Measurements from ENCODE around the gene GPR37. TPM values are rescaled to one million over a fixed set of nuclear protein-coding genes. Genes with fewer than 3 reads are reported as not detected.

Gene GPR37
- total RNA-seq, 1 experiment from 2014 or later = 1.9 TPM

DNA sequence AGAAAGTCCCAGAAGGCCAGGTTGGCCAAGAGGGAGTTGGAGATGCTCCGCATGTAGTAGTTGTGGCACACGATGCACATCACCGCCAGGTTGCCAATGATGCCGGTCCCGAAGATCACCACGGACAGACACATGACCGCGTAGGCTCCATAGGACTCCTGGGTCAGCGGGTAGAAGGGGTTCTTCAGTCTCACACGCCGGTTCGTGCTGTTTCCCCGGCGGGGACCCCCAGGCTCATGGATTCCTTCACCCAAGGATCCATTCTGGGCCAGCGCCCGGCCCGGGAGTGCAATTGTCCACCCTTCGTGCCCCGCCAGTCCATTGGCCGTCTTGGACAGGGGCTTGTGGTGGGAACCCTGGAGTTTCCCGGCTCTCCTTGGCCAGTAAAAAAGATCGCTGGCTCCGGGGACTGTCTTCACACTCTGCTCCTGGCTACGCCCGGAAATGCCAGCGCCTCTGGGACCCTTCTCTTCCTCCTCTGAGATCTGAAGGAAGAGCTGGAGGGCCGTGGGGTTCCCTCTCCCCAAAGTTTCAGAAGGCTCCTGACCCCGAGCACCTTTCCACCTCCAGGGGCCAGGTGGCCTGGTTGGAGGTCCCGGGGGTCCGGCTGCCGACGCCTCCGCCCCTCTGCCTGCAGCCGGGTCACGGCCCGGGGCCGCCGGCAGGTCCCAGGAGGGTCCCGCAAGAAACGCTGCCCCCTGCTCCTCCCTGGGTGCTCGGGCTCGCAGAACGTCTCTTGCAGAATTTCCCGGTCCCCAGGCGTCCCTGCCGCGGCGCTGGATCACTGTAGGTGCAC, 1.3 kb downstream of the GPR37 start:
- ChIA-PET POLR2A (interaction anchor here (1.5 to 2.8 kb wide), 3 partner anchors 21 to 609 kb away, joined by 4 to 13 read pairs (median 7); no protein-coding TSS in a partner anchor), CTCF (interaction anchor here (1.0 to 3.5 kb wide), 5 partner anchors 12 to 664 kb away, joined by 3 to 20 read pairs (median 7); no protein-coding TSS in a partner anchor)
- no peak for DNase-seq (ENCODE audit: unreplicated experiment)
- peaks cover 12% of the 10 kb centered on the region for H3K4me1 Mint-ChIP-seq (ENCODE audit: insufficient read depth, unreplicated experiment)
- no TSS peak for BruUV-seq (replicated peaks)
- intact Hi-C loops (cut with micrococcal nuclease) = loop anchor here (2.0 kb wide), 1 partner anchor 21 kb away; no protein-coding TSS in a partner anchor
- H3K27me3 Mint-ChIP-seq (ENCODE audit: insufficient read depth, unreplicated experiment) = no peaks in the 10 kb centered on the region
- H3K27ac Mint-ChIP-seq (ENCODE audit: low read depth, unreplicated experiment) = peak overlapping the region; percentile 73
- peak overlapping the region; percentile 75 for H3K4me3 Mint-ChIP-seq (ENCODE audit: unreplicated experiment)
- no peaks in the 10 kb centered on the region for H3K36me3 Mint-ChIP-seq (ENCODE audit: insufficient read depth, unreplicated experiment)
- peaks cover 6% of the 10 kb centered on the region for H3K9me3 Mint-ChIP-seq (ENCODE audit: unreplicated experiment)
- TF ChIP-seq, protein P1, sequence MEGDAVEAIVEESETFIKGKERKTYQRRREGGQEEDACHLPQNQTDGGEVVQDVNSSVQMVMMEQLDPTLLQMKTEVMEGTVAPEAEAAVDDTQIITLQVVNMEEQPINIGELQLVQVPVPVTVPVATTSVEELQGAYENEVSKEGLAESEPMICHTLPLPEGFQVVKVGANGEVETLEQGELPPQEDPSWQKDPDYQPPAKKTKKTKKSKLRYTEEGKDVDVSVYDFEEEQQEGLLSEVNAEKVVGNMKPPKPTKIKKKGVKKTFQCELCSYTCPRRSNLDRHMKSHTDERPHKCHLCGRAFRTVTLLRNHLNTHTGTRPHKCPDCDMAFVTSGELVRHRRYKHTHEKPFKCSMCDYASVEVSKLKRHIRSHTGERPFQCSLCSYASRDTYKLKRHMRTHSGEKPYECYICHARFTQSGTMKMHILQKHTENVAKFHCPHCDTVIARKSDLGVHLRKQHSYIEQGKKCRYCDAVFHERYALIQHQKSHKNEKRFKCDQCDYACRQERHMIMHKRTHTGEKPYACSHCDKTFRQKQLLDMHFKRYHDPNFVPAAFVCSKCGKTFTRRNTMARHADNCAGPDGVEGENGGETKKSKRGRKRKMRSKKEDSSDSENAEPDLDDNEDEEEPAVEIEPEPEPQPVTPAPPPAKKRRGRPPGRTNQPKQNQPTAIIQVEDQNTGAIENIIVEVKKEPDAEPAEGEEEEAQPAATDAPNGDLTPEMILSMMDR (IDR thresholded peaks at IDR 0.05; ENCODE audit: unreplicated experiment) = no peak

DNA sequence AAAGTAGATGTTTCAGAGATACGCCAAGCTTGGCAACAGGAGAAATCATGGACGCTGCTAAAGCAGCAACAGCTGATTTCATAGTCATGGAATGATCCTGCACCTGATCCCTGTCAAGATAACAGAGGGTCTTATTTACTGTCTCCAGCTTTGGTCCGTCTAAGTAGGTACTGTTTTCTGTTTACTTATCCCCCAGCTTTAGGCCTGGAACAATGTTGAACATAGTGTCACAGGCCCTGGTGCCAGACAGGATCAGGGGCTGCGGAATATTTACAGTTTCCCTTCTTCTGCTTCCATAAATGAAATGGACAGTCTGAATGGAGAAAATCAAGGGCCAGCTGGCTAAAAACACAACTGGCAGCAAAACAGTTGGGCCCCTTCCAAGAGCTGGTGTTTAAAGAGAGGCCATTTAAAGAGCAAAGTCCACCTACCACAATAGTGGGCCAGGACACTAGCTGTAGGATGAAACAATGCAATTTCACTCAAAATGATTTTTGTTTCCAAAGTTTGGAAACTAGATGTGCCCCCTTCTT, 2.9 kb downstream of the GPR37 start:
- no TSS peak for BruUV-seq (replicated peaks)
- TF ChIP-seq, protein P1 (IDR thresholded peaks at IDR 0.05; ENCODE audit: unreplicated experiment) = no peak
- Mint-ChIP-seq H3K27ac (ENCODE audit: low read depth, unreplicated experiment) (no peak overlapping the region), H3K27me3 (ENCODE audit: insufficient read depth, unreplicated experiment) (no peaks in the 10 kb centered on the region), H3K4me1 (ENCODE audit: insufficient read depth, unreplicated experiment) (peaks cover 12% of the 10 kb centered on the region), H3K4me3 (ENCODE audit: unreplicated experiment) (peak overlapping the region; percentile 75), H3K9me3 (ENCODE audit: unreplicated experiment) (peaks cover 6% of the 10 kb centered on the region), H3K36me3 (ENCODE audit: insufficient read depth, unreplicated experiment) (no peaks in the 10 kb centered on the region)
- POLR2A ChIA-PET = no interaction called here
- CTCF ChIA-PET = interaction anchor here (0.6 kb wide), 1 partner anchor 1169 kb away, joined by 3 read pairs; no protein-coding TSS in a partner anchor
- intact Hi-C loops (cut with micrococcal nuclease) = no loop called here
- DNase-seq (ENCODE audit: unreplicated experiment) = no peak

DNA sequence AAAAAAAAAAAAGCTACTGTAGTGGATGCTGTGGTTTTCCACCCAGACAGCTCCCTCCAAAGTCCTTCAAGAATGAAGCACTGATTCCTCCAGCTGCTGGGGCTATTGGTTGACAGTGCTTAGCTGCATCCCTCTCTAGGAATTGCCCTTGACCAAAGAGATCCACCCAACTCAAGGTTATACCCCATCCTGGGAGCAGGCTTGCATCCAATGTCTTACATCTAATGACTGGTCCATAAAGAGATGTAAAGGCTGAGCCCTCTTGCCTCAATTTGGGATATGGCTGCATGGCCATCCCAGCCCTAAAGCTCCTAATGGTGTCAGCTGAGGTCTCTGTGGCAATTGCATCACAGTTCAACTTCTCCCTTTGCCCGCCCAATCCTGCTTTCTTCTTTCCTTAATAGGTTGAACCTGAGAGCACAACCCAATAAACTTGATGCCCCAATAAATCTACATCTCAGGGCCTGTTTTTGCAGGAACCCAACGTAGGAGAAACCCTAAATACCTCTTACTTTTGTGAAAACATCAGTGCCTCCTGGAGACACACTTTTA, 4.4 kb downstream of the GPR37 start:
- Mint-ChIP-seq H3K36me3 (ENCODE audit: insufficient read depth, unreplicated experiment) (no peaks in the 10 kb centered on the region), H3K4me1 (ENCODE audit: insufficient read depth, unreplicated experiment) (peaks cover 12% of the 10 kb centered on the region), H3K27me3 (ENCODE audit: insufficient read depth, unreplicated experiment) (no peaks in the 10 kb centered on the region), H3K9me3 (ENCODE audit: unreplicated experiment) (peaks cover 6% of the 10 kb centered on the region), H3K4me3 (ENCODE audit: unreplicated experiment) (no peak overlapping the region), H3K27ac (ENCODE audit: low read depth, unreplicated experiment) (no peak overlapping the region)
- intact Hi-C loops (cut with micrococcal nuclease) = no loop called here
- no peak for DNase-seq (ENCODE audit: unreplicated experiment)
- TF ChIP-seq, protein P1 (IDR thresholded peaks at IDR 0.05; ENCODE audit: unreplicated experiment) = no peak
- CTCF ChIA-PET = interaction anchor here (0.6 to 1.4 kb wide), 3 partner anchors 58 to 590 kb away, joined by 3 read pairs; no protein-coding TSS in a partner anchor
- POLR2A ChIA-PET = interaction anchor here (0.9 to 1.0 kb wide), 2 partner anchors 59 to 590 kb away, joined by 3 read pairs; no protein-coding TSS in a partner anchor
- no TSS peak for BruUV-seq (replicated peaks)

DNA sequence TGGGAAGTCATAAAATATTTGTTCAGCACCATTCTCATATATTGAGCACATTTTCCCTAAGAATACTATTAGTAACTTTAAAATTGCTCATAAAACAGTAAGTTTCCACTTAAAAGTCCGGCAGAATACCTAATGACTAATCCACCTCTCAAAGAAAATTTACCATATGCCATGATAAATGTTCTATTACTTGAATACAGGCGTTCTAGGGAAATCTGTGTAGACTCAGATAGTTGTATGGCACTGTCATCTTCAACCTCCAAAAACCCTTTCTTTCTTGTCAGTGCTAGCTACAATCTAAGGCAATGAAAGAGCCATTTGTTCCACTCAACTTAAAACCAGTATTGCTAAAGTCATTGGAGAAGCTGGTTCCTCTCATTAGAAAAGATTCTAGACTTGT, 7.3 kb downstream of the GPR37 start:
- intact Hi-C loops (cut with micrococcal nuclease) = no loop called here
- ChIA-PET CTCF (no interaction called here), POLR2A (no interaction called here)
- Mint-ChIP-seq H3K9me3 (ENCODE audit: unreplicated experiment) (peaks cover 6% of the 10 kb centered on the region), H3K4me1 (ENCODE audit: insufficient read depth, unreplicated experiment) (peaks cover 5% of the 10 kb centered on the region), H3K4me3 (ENCODE audit: unreplicated experiment) (no peak overlapping the region), H3K27ac (ENCODE audit: low read depth, unreplicated experiment) (no peak overlapping the region), H3K36me3 (ENCODE audit: insufficient read depth, unreplicated experiment) (no peaks in the 10 kb centered on the region), H3K27me3 (ENCODE audit: insufficient read depth, unreplicated experiment) (no peaks in the 10 kb centered on the region)
- TF ChIP-seq, protein P1 (IDR thresholded peaks at IDR 0.05; ENCODE audit: unreplicated experiment) = no peak
- DNase-seq (ENCODE audit: unreplicated experiment) = no peak
- BruUV-seq (replicated peaks) = no TSS peak

Data from MCF 10A (cell line).